ENCODE data around the gene MIAT. TPM values are rescaled to one million over a fixed set of nuclear protein-coding genes. Genes with fewer than 3 reads are reported as not detected.
A peak's percentile ranks its signal among the peaks of the same experiment; 100 is the strongest.

The MIAT gene
- total and polyA plus RNA-seq, 5 donors from 2014 or later: 1.4 to 305 (median 2.7) TPM

DNA sequence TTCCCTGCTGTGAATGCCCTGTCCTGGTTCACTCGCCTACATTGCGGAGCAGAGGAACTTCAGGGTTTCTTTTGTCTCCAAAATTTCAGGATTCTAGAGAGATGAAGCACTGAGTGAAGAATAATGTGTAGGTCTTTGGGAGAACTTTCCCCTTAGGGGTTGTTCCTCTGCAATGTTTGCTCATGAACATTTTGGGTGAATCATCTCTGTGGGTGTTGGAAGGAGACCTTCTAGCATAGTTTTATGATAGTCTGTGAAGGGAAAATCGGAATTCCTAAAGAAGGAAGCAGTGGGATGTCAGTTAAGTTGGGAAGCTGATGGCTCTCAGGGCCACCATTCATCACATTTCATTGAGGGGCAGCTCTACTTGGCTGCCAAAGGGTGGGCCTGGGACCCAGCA, 64.8 kb downstream of the MIAT start:
- peaks cover 83% of the 10 kb centered on the region for H3K36me3 ChIP-seq (ENCODE audit: control insufficient read depth, insufficient read depth, low read length)
- no peaks in the 10 kb centered on the region for H3K9me3 Mint-ChIP-seq
- DNase-seq: no peak
- peaks cover 0 to 25% (median 11%) of the 10 kb centered on the region in 4 donors for H3K4me1 Mint-ChIP-seq
- H3K4me1 ChIP-seq (ENCODE audit: control insufficient read depth, insufficient read depth, low read length, poor library complexity, severe bottlenecking): no peaks in the 10 kb centered on the region
- H3K4me3 Mint-ChIP-seq: no peak overlapping the region
- H3K4me3 ChIP-seq (ENCODE audit: low read depth, low read length): no peak overlapping the region
- peaks cover 67% of the 10 kb centered on the region for H3K36me3 Mint-ChIP-seq
- H3K27ac ChIP-seq (ENCODE audit: insufficient read depth, low read length, poor library complexity, severe bottlenecking): no peak overlapping the region
- H3K27ac Mint-ChIP-seq: peak overlapping the region in 1 of 3 donors; percentile 32
- no peaks in the 10 kb centered on the region for H3K9me3 ChIP-seq (ENCODE audit: control insufficient read depth in 2 of 2, low read length in 2 of 2)
- no peaks in the 10 kb centered on the region for H3K27me3 Mint-ChIP-seq
- no peaks in the 10 kb centered on the region for H3K27me3 ChIP-seq (ENCODE audit: control insufficient read depth, insufficient read depth, low read length)
- ATAC-seq (ENCODE audit: low read depth in 2 of 2): no peak

DNA sequence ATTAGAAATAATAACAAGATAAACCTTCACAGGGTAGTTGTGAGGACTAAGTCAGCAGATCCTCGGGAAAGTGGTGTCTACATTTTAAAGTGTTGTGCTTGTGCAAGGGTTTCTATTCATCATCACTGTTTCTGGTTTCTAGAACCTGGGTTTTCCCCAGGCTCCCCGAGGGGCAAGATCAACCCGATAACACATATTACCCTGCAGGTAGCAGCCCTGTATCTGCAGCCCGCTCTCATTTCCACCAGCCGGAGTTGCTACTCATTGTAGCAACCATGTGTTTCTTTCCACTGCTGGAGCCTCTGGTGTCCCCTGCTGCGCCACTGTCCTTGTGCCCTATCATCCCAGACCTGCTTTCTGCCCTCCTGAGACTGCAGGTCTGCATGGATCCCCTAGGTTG, 67.0 kb downstream of the MIAT start:
- H3K9me3 ChIP-seq (ENCODE audit: control insufficient read depth in 2 of 2, low read length in 2 of 2): no peaks in the 10 kb centered on the region
- peak overlapping the region in 1 of 3 donors; percentile 52 for H3K27ac Mint-ChIP-seq
- peaks cover 70% of the 10 kb centered on the region for H3K36me3 Mint-ChIP-seq
- DNase-seq (no peak), ATAC-seq (ENCODE audit: low read depth in 2 of 2) (no peak)
- peaks cover 80% of the 10 kb centered on the region for H3K36me3 ChIP-seq (ENCODE audit: control insufficient read depth, insufficient read depth, low read length)
- H3K27ac ChIP-seq (ENCODE audit: insufficient read depth, low read length, poor library complexity, severe bottlenecking): no peak overlapping the region
- H3K4me1 ChIP-seq (ENCODE audit: control insufficient read depth, insufficient read depth, low read length, poor library complexity, severe bottlenecking): no peaks in the 10 kb centered on the region
- H3K27me3 Mint-ChIP-seq: no peaks in the 10 kb centered on the region
- H3K9me3 Mint-ChIP-seq: no peaks in the 10 kb centered on the region
- H3K4me3 ChIP-seq (ENCODE audit: low read depth, low read length): no peak overlapping the region
- H3K4me3 Mint-ChIP-seq: no peak overlapping the region
- peaks cover 0 to 25% (median 10%) of the 10 kb centered on the region in 4 donors for H3K4me1 Mint-ChIP-seq
- H3K27me3 ChIP-seq (ENCODE audit: control insufficient read depth, insufficient read depth, low read length): no peaks in the 10 kb centered on the region

DNA sequence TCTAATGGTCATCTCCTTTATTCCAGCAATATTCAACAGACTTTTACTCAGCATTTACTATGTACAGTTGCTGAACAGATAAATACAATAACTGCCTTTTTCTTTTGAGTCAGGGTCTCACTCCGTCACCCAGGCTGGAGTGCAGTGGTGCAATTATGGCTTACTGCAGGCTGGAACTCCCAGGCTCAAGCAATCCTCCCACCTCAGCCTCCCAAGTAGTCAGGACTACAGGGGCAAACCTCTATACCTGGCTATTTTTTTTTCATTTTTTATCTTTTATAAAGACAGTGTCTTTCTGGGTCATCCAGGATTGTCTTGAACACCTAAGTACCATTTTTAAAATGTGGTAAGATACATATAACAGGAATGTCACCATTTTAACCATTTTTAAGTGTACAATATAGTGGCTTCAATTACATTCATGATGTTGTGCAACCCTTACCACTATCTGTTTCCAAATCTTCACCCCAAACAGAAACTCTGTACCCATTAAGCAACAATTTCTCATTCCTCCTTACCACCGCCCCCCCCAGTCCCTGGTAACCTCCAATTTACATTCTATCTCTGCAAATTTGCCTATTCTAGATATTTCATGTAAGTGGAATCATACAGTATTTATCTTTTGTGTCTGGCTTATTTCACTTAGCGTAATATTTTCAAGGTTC, 67.8 kb downstream of the MIAT start:
- no peaks in the 10 kb centered on the region for H3K9me3 Mint-ChIP-seq
- Histone ChIP-seq H3K9me3 (ENCODE audit: control insufficient read depth in 2 of 2, low read length in 2 of 2) (no peaks in the 10 kb centered on the region), H3K4me1 (ENCODE audit: control insufficient read depth, insufficient read depth, low read length, poor library complexity, severe bottlenecking) (no peaks in the 10 kb centered on the region), H3K36me3 (ENCODE audit: control insufficient read depth, insufficient read depth, low read length) (peaks cover 79% of the 10 kb centered on the region), H3K27ac (ENCODE audit: insufficient read depth, low read length, poor library complexity, severe bottlenecking) (no peak overlapping the region), H3K27me3 (ENCODE audit: control insufficient read depth, insufficient read depth, low read length) (no peaks in the 10 kb centered on the region), H3K4me3 (ENCODE audit: low read depth, low read length) (no peak overlapping the region)
- no peak overlapping the region for H3K4me3 Mint-ChIP-seq
- ATAC-seq (ENCODE audit: low read depth in 2 of 2) (no peak), DNase-seq (no peak)
- peak overlapping the region in 1 of 3 donors; percentile 83 for H3K27ac Mint-ChIP-seq
- peaks cover 0 to 25% (median 13%) of the 10 kb centered on the region in 4 donors for H3K4me1 Mint-ChIP-seq
- peaks cover 72% of the 10 kb centered on the region for H3K36me3 Mint-ChIP-seq
- no peaks in the 10 kb centered on the region for H3K27me3 Mint-ChIP-seq

Other genes starting within 250 kb of the MIAT start
- gene ASPHD2, start 228.3 kb upstream of the MIAT start, total RNA-seq: 4.3 TPM
- 1 to 10 TPM; 3.1 to 8.5 (median 4.4) TPM for gene ASPHD2, start 228.3 kb upstream of the MIAT start, polyA plus RNA-seq
- gene HPS4, start 173.8 kb upstream of the MIAT start, total RNA-seq: 44.6 TPM
- gene HPS4, start 173.8 kb upstream of the MIAT start, polyA plus RNA-seq: 10 to 100 TPM; 12.0 to 16.1 (median 13.6) TPM
- 27.3 TPM for gene SRRD, start 173.7 kb upstream of the MIAT start, total RNA-seq
- gene SRRD, start 173.7 kb upstream of the MIAT start, polyA plus RNA-seq: 10 to 100 TPM; 25.5 to 34.7 (median 29.1) TPM
- 109 TPM for gene TFIP11, start 145.1 kb upstream of the MIAT start, total RNA-seq
- gene TFIP11, start 145.1 kb upstream of the MIAT start, polyA plus RNA-seq: 10 to 100 TPM; 31.9 to 43.7 (median 39.2) TPM
- 36.0 TPM for gene TPST2, start 67.5 kb upstream of the MIAT start, total RNA-seq
- 10 to 100 TPM; 48.1 to 64.6 (median 59.3) TPM for gene TPST2, start 67.5 kb upstream of the MIAT start, polyA plus RNA-seq
- gene CRYBB1, start 39.6 kb upstream of the MIAT start, total RNA-seq: not detected
- gene CRYBB1, start 39.6 kb upstream of the MIAT start, polyA plus RNA-seq: not detected
- not detected for gene CRYBA4, start 35.6 kb upstream of the MIAT start, total RNA-seq
- gene CRYBA4, start 35.6 kb upstream of the MIAT start, polyA plus RNA-seq: under 1 TPM in 1 of 4 donors, not detected in 3; 0.59 TPM

Data from CD4-positive, CD25-positive, alpha-beta regulatory T cell (primary cell).